Endodermal cell (in vitro differentiated cells): ENCODE data around the gene L1CAM. TPM values are rescaled to one million over a fixed set of nuclear protein-coding genes. Genes with fewer than 3 reads are reported as not detected.

Experiments used
- DNase-seq: peaks from one replicate; pipeline ENCODE4 v3.0.0-alpha.2; 2017
- H3K27ac ChIP-seq: 2 replicates; pipeline ENCODE4 v1.5.1; 2013; ENCODE audit warnings: mild to moderate bottlenecking, low read depth, low read length, moderate library complexity
- H3K27me3 ChIP-seq: 2 replicates; pipeline ENCODE4 v1.6.1; 2013; ENCODE audit warnings: mild to moderate bottlenecking, low read length, moderate library complexity; ENCODE audit not compliant: insufficient read depth, control insufficient read depth, poor library complexity, severe bottlenecking
- H3K36me3 ChIP-seq: 2 replicates; pipeline ENCODE4 v1.7.0; 2013; ENCODE audit warnings: mild to moderate bottlenecking, low read length, moderate library complexity; ENCODE audit not compliant: control insufficient read depth, insufficient read depth
- H3K4me1 ChIP-seq: one replicate; pipeline ENCODE4 v1.7.0; 2013; ENCODE audit warnings: low read length; ENCODE audit not compliant: control insufficient read depth, insufficient read depth
- H3K4me3 ChIP-seq: 2 replicates; pipeline ENCODE4 v1.5.1; 2013; ENCODE audit warnings: mild to moderate bottlenecking, low read length, moderate library complexity
- H3K9ac ChIP-seq: 2 replicates; pipeline ENCODE4 v1.6.1; 2013; ENCODE audit warnings: mild to moderate bottlenecking, low read length, moderate library complexity; ENCODE audit not compliant: poor library complexity, severe bottlenecking; ENCODE audit errors: extremely low read depth
- H3K9me3 ChIP-seq: 2 replicates; pipeline ENCODE4 v1.6.1; 2013; ENCODE audit warnings: mild to moderate bottlenecking, low read length, moderate library complexity; ENCODE audit not compliant: control insufficient read depth
- H3K27ac Mint-ChIP-seq: 2 replicates; pipeline ENCODE4 v1.8.0; 2020; ENCODE audit warnings: mixed read lengths
- H3K27me3 Mint-ChIP-seq: 2 replicates; pipeline ENCODE4 v1.8.0; 2021; ENCODE audit warnings: mild to moderate bottlenecking, mixed read lengths; ENCODE audit not compliant: insufficient read depth
- H3K36me3 Mint-ChIP-seq: 2 replicates; pipeline ENCODE4 v1.8.0; 2020; ENCODE audit warnings: low read depth, mixed read lengths
- H3K4me1 Mint-ChIP-seq: 2 replicates; pipeline ENCODE4 v1.8.0; 2020; ENCODE audit warnings: mixed read lengths
- H3K4me3 Mint-ChIP-seq: 2 replicates; pipeline ENCODE4 v1.8.0; 2020; ENCODE audit warnings: mild to moderate bottlenecking, moderate library complexity, mixed read lengths
- H3K9me3 Mint-ChIP-seq: 2 replicates; pipeline ENCODE4 v1.8.0; 2020; ENCODE audit warnings: mild to moderate bottlenecking, mixed read lengths
- CTCF ChIP-seq: fragments of 200-600 bp; sonication (generic); conservative IDR thresholded peaks from 2 replicates; pipeline ENCODE4 v1.5.0; 2021; ENCODE audit warnings: antibody characterized with exemption, mild to moderate bottlenecking
- WGBS, 2 experiments: methylation state at CpG; one replicate each; pipeline versions ENCODE4 v1.1.5 to v1.1.7; 2013; ENCODE audit warnings: missing lambda C conversion rate in 2 of 2, mixed read lengths in 1 of 2; ENCODE audit not compliant: insufficient coverage in 1 of 2, insufficient read length in 1 of 2; 5-methylcytosine and 5-hydroxymethylcytosine counted together
- total RNA-seq, 2 donors: library from RNA; stranded (reverse); fragmentation: NEBNext Ultra II Directional in 1 of 2; extraction: Animal tissue kit (Norgen Biotek cat#: 25700) in 1 of 2; gene quantifications; 2 replicates in 1 of 2; 3 replicates in 1 of 2; pipeline ENCODE4 v1.2.1, GENCODE V29; 2021

L1CAM gene
- total RNA-seq, 2 donors from 2014 or later: 7.5 to 29.0 TPM

DNA sequence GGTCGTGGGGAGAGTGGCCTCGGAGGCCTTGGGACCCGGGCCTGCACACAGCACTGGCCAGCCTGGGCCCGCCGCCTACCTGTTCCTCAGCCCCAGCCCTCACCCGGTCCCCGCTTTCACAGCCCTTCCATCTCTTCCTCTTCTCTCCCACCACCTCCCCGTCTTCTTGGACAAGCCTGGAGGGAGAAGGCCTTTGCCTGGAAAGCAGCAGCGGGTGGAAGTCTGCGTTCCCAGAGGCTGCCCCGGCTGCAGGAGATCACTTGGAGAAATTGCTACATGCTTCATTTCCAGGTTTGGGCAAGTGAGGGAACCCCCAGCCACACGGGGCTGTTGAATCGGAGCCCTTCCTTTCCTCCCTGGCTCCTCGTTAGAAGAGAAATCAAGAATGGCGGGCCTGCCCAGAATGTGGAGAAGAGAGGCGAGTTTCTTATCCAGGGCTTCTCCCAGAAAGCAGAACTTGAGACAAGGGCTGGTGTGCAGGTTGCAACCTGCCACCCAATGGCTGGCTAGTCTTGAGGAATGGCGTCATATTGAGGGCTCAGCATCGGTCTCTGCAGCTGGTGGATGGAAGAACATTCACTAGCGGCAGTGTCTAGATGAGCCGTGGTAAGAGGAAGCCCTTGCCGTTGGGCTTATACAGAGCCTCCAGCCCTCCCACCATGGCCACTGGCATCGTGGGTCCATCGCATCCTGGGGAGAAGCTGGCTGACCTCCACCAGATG is 54.4 kb downstream of the L1CAM start:
- Histone ChIP-seq H3K9ac (no peak overlapping the region), H3K27ac (no peak overlapping the region), H3K4me3 (no peak overlapping the region), H3K9me3 (no peaks in the 10 kb centered on the region), H3K27me3 (no peaks in the 10 kb centered on the region), H3K36me3 (no peaks in the 10 kb centered on the region), H3K4me1 (no peaks in the 10 kb centered on the region)
- H3K4me1 Mint-ChIP-seq: peaks cover 12% of the 10 kb centered on the region
- no peak for TF ChIP-seq CTCF
- peak overlapping the region; percentile 45 for H3K4me3 Mint-ChIP-seq
- H3K9me3 Mint-ChIP-seq: peaks cover 55% of the 10 kb centered on the region
- no peak overlapping the region for H3K27ac Mint-ChIP-seq
- DNase-seq: peak; percentile 61
- peaks cover 5% of the 10 kb centered on the region for H3K36me3 Mint-ChIP-seq
- H3K27me3 Mint-ChIP-seq: peaks cover 6% of the 10 kb centered on the region
- WGBS, 2 experiments: 77 to 90% methylated on average over 2 to 18 of the region's 23 CpGs

GRCh38 chrX:153830640-153831428 is 55.1 kb downstream of the L1CAM start:
- Mint-ChIP-seq H3K27ac (no peak overlapping the region), H3K27me3 (peaks cover 6% of the 10 kb centered on the region), H3K4me1 (peaks cover 12% of the 10 kb centered on the region), H3K36me3 (peaks cover 5% of the 10 kb centered on the region), H3K9me3 (peaks cover 55% of the 10 kb centered on the region), H3K4me3 (peak overlapping the region; percentile 45)
- H3K27me3 ChIP-seq: no peaks in the 10 kb centered on the region
- H3K9ac ChIP-seq: no peak overlapping the region
- no peak overlapping the region for H3K27ac ChIP-seq
- peak; percentile 61 for DNase-seq
- H3K36me3 ChIP-seq: no peaks in the 10 kb centered on the region
- no peak for TF ChIP-seq CTCF
- no peaks in the 10 kb centered on the region for H3K9me3 ChIP-seq
- no peaks in the 10 kb centered on the region for H3K4me1 ChIP-seq
- WGBS, 2 experiments: 1% methylated on average over 94 of the region's 102 CpGs; no CpG with 5 or more reads in 1 of the 2 experiments
- no peak overlapping the region for H3K4me3 ChIP-seq

GRCh38 chrX:153829799-153830639 is 56.0 kb downstream of the L1CAM start, which contains the start of gene PDZD4:
TSS of gene PDZD4 (minus strand) at chrX:153830544. CDS start at chrX:153830298, 246 bp downstream.
- H3K4me3 ChIP-seq: peak within 1 kb of the TSS; percentile 76
- peaks cover 12% of the 10 kb centered on the region for H3K4me1 Mint-ChIP-seq
- peak within 1 kb of the TSS; percentile 20 for H3K9ac ChIP-seq
- no peaks in the 10 kb centered on the region for H3K9me3 ChIP-seq
- H3K27me3 Mint-ChIP-seq: peaks cover 6% of the 10 kb centered on the region
- WGBS, 2 experiments: 0% methylated on average over 86 of the region's 97 CpGs; no CpG with 5 or more reads in 1 of the 2 experiments
- no peaks in the 10 kb centered on the region for H3K27me3 ChIP-seq
- no peak within 1 kb of the TSS for H3K27ac Mint-ChIP-seq
- TF ChIP-seq CTCF: no peak
- no peaks in the 10 kb centered on the region for H3K4me1 ChIP-seq
- H3K36me3 ChIP-seq: no peaks in the 10 kb centered on the region
- peaks cover 57% of the 10 kb centered on the region for H3K9me3 Mint-ChIP-seq
- no peak within 1 kb of the TSS for H3K27ac ChIP-seq
- DNase-seq: peak; percentile 80
- H3K36me3 Mint-ChIP-seq: peaks cover 5% of the 10 kb centered on the region
- H3K4me3 Mint-ChIP-seq: peak within 1 kb of the TSS; percentile 69
